Measurements from ENCODE around the gene ERVMER34-1. TPM values are rescaled to one million over a fixed set of nuclear protein-coding genes. Genes with fewer than 3 reads are reported as not detected.

ERVMER34-1 gene
- total RNA-seq, result under 0.01 and 0.13 TPM in 2 replicates

GRCh38 chr4:52750819-52751486, at the start of gene ERVMER34-1:
ERVMER34-1 (minus strand) TSS chr4:52751425; CDS start chr4:52745520, 5,905 bp downstream.

Other genes with a start within 250 kb of the ERVMER34-1 start
- 9.4 and 19.1 TPM in 2 replicates for gene USP46, start 92.1 kb downstream of the ERVMER34-1 start, total RNA-seq
- gene RASL11B, start 110.9 kb upstream of the ERVMER34-1 start, total RNA-seq, result not detected in 2 replicates